ENCODE data around the gene ZNF560.

The ZNF560 gene

GRCh38 chr19:9435279-9436268, 62.8 kb downstream of the ZNF560 start, which contains the start of gene ZNF266:
ZNF266 (minus strand) TSS chr19:9435573; CDS start chr19:9420089, 15,484 bp downstream.
- peak; percentile 94 for DNase-seq (ENCODE audit: low read depth)
- H3K4me3 ChIP-seq (replicated peaks; ENCODE audit: low read depth, low read length), result peak within 1 kb of the TSS; percentile 88
- TF ChIP-seq, protein P1, sequence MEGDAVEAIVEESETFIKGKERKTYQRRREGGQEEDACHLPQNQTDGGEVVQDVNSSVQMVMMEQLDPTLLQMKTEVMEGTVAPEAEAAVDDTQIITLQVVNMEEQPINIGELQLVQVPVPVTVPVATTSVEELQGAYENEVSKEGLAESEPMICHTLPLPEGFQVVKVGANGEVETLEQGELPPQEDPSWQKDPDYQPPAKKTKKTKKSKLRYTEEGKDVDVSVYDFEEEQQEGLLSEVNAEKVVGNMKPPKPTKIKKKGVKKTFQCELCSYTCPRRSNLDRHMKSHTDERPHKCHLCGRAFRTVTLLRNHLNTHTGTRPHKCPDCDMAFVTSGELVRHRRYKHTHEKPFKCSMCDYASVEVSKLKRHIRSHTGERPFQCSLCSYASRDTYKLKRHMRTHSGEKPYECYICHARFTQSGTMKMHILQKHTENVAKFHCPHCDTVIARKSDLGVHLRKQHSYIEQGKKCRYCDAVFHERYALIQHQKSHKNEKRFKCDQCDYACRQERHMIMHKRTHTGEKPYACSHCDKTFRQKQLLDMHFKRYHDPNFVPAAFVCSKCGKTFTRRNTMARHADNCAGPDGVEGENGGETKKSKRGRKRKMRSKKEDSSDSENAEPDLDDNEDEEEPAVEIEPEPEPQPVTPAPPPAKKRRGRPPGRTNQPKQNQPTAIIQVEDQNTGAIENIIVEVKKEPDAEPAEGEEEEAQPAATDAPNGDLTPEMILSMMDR (IDR thresholded peaks at IDR 0.05; ENCODE audit: low read length, missing control alignments), result peak; percentile 61

GRCh38 chr19:9431475-9431874, 66.9 kb downstream of the ZNF560 start:
- TF ChIP-seq, protein P1 (IDR thresholded peaks at IDR 0.05; ENCODE audit: low read length, missing control alignments), result peak; percentile 30
- H3K4me3 ChIP-seq (replicated peaks; ENCODE audit: low read depth, low read length), result no peak overlapping the region
- DNase-seq (ENCODE audit: low read depth), result no peak

GRCh38 chr19:9430444-9430843, 68.0 kb downstream of the ZNF560 start:
- no peak overlapping the region for H3K4me3 ChIP-seq (replicated peaks; ENCODE audit: low read depth, low read length)
- TF ChIP-seq, protein P1 (IDR thresholded peaks at IDR 0.05; ENCODE audit: low read length, missing control alignments), result no peak
- DNase-seq (ENCODE audit: low read depth), result no peak

- TF ChIP-seq, protein P1 (IDR thresholded peaks at IDR 0.05; ENCODE audit: low read length, missing control alignments), result no peak
- H3K4me3 ChIP-seq (replicated peaks; ENCODE audit: low read depth, low read length), result no peak overlapping the region
- DNase-seq (ENCODE audit: low read depth), result no peak
Measured at GRCh38 chr19:9427941-9428340, 70.5 kb downstream of the ZNF560 start.

Data from fibroblast of pulmonary artery (primary cell).